Measurements from ENCODE around the gene ELL2. TPM values are rescaled to one million over a fixed set of nuclear protein-coding genes. Genes with fewer than 3 reads are reported as not detected.
"Not testable (repeated sequence)": the region's sequence is repeated elsewhere in the genome, so short reads cannot be mapped to it uniquely, and the experiment has no call there.

Gene ELL2
- total RNA-seq, 1 donor from 2014 or later, result 50.8 TPM

GRCh38 chr5:95927927-95928723 lies 33.5 kb downstream of the ELL2 start:
- H3K9me3 Mint-ChIP-seq (ENCODE audit: unreplicated experiment), result no peaks in the 10 kb centered on the region
- peaks cover 15% of the 10 kb centered on the region for H3K36me3 Mint-ChIP-seq (ENCODE audit: unreplicated experiment)
- no peaks in the 10 kb centered on the region for H3K27me3 Mint-ChIP-seq (ENCODE audit: unreplicated experiment)
- H3K4me3 Mint-ChIP-seq (ENCODE audit: unreplicated experiment), result no peak overlapping the region
- no peak for TF ChIP-seq CTCF (IDR thresholded peaks at IDR 0.05)
- peak overlapping the region; percentile 6 for H3K27ac Mint-ChIP-seq (ENCODE audit: unreplicated experiment)
- no peak for DNase-seq (ENCODE audit: extremely low spot score, unreplicated experiment)
- H3K4me1 Mint-ChIP-seq (ENCODE audit: unreplicated experiment), result peaks cover 42% of the 10 kb centered on the region

- not testable (repeated sequence) for H3K4me3 Mint-ChIP-seq (ENCODE audit: unreplicated experiment); H3K9me3 Mint-ChIP-seq (ENCODE audit: unreplicated experiment); H3K27ac Mint-ChIP-seq (ENCODE audit: unreplicated experiment); H3K27me3 Mint-ChIP-seq (ENCODE audit: unreplicated experiment); DNase-seq (ENCODE audit: extremely low spot score, unreplicated experiment)
- Mint-ChIP-seq H3K4me1 (ENCODE audit: unreplicated experiment) (peaks cover 42% of the 10 kb centered on the region), H3K36me3 (ENCODE audit: unreplicated experiment) (peaks cover 15% of the 10 kb centered on the region)
Observed at GRCh38 chr5:95927300-95927699, 34.4 kb downstream of the ELL2 start.

- H3K4me1 Mint-ChIP-seq (ENCODE audit: unreplicated experiment), result peaks cover 36% of the 10 kb centered on the region
- peaks cover 15% of the 10 kb centered on the region for H3K36me3 Mint-ChIP-seq (ENCODE audit: unreplicated experiment)
Observed at GRCh38 chr5:95925939-95926338, 35.7 kb downstream of the ELL2 start.

GRCh38 chr5:95925378-95925744 lies 36.3 kb downstream of the ELL2 start:
- TF ChIP-seq CTCF (IDR thresholded peaks at IDR 0.05), result no peak
- no peak overlapping the region for H3K27ac Mint-ChIP-seq (ENCODE audit: unreplicated experiment)
- no peaks in the 10 kb centered on the region for H3K27me3 Mint-ChIP-seq (ENCODE audit: unreplicated experiment)
- DNase-seq (ENCODE audit: extremely low spot score, unreplicated experiment), result no peak
- H3K9me3 Mint-ChIP-seq (ENCODE audit: unreplicated experiment), result no peaks in the 10 kb centered on the region
- H3K36me3 Mint-ChIP-seq (ENCODE audit: unreplicated experiment), result peaks cover 17% of the 10 kb centered on the region
- peaks cover 32% of the 10 kb centered on the region for H3K4me1 Mint-ChIP-seq (ENCODE audit: unreplicated experiment)
- H3K4me3 Mint-ChIP-seq (ENCODE audit: unreplicated experiment), result no peak overlapping the region

More at GRCh38 chr5:95925939-95926338, 35.7 kb downstream of the ELL2 start:
- Mint-ChIP-seq H3K9me3 (ENCODE audit: unreplicated experiment) (no peaks in the 10 kb centered on the region), H3K27me3 (ENCODE audit: unreplicated experiment) (no peaks in the 10 kb centered on the region), H3K4me3 (ENCODE audit: unreplicated experiment) (no peak overlapping the region), H3K27ac (ENCODE audit: unreplicated experiment) (no peak overlapping the region)
- no peak for TF ChIP-seq CTCF (IDR thresholded peaks at IDR 0.05)
- DNase-seq (ENCODE audit: extremely low spot score, unreplicated experiment), result no peak

- H3K9me3 Mint-ChIP-seq (ENCODE audit: unreplicated experiment), result no peaks in the 10 kb centered on the region
- TF ChIP-seq CTCF (IDR thresholded peaks at IDR 0.05), result no peak
- H3K27ac Mint-ChIP-seq (ENCODE audit: unreplicated experiment), result peak overlapping the region; percentile 20
- peaks cover 16% of the 10 kb centered on the region for H3K36me3 Mint-ChIP-seq (ENCODE audit: unreplicated experiment)
- no peaks in the 10 kb centered on the region for H3K27me3 Mint-ChIP-seq (ENCODE audit: unreplicated experiment)
- H3K4me3 Mint-ChIP-seq (ENCODE audit: unreplicated experiment), result no peak overlapping the region
- H3K4me1 Mint-ChIP-seq (ENCODE audit: unreplicated experiment), result peaks cover 26% of the 10 kb centered on the region
- DNase-seq (ENCODE audit: extremely low spot score, unreplicated experiment), result no peak
Observed at GRCh38 chr5:95924720-95925377, 36.8 kb downstream of the ELL2 start.

All from osteocyte (in vitro differentiated cells).